Measurements from ENCODE around the gene SLA2. TPM values are rescaled to one million over a fixed set of nuclear protein-coding genes. Genes with fewer than 3 reads are reported as not detected.
"Not testable (repeated sequence)": the region's sequence is repeated elsewhere in the genome, so short reads cannot be mapped to it uniquely, and the experiment has no call there.

Gene SLA2
- total RNA-seq, 2 donors from 2014 or later: 0.89 to 1.3 TPM

DNA sequence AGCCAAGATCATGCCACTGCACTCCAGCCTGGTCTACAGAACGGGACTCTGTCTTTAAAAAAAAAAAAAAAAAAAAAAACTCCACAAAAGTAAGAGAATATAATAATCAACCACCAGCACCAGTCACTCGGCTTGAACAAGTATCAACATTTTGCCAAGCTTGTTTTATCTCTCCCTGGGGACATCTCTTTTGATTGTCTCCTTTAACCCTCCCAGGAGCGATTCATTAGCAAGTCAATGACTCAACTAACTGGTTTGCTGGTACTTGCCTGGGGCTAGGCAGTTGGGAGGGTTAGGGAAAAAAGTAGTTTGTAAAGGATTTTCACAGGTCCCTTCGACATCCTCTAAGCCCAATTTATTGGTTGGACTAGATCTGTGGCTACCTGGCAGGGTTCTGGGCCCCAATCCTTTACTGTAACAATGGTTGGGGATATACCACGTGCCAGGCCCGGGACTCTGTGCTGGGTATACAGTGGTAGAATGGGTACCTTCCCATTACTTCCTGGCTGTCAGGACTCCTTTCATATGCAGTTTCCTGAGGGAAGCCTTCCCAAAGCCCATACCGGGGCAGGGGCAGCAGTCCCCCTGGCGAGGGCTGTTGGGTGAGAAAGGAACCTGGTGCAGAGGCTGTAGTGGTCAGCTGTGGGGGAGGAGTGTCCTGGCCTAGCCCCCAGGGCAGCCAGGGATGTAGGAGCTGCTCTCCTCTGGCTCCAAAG lies 60.4 kb downstream of the SLA2 start:
- no peak for DNase-seq
- no peak for ATAC-seq
- intact Hi-C loops (cut with DNase I, micrococcal nuclease): no loop called here

DNA sequence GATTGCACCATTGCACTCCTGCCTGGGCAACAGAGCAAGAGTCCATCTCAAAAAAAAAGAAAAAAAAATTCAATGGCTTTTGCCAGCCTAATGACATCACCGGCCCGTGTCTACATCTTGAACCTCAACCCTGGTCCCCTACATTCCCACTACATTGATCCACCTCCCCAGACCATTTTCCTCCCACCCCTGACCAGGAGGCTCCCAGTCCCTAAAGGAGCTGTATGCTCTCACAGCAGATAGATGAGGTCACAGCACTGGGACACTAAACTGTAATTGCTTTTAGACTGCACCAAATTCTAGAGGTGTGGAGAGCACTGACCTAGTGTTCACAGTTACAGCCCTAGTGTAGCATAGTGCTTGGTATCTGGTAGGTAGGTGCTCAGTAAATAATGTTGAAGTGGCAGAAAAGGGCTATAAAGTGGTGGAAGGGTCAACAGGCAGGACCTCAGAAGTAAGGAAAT lies 61.9 kb downstream of the SLA2 start:
- ATAC-seq (no peak), DNase-seq (no peak)
- intact Hi-C loops (cut with DNase I, micrococcal nuclease): no loop called here

- ATAC-seq: no peak
- intact Hi-C loops (cut with DNase I, micrococcal nuclease): no loop called here
- no peak for DNase-seq
These were observed 63.2 kb downstream of the SLA2 start for GRCh38 chr20:36582821-36583220.

DNA sequence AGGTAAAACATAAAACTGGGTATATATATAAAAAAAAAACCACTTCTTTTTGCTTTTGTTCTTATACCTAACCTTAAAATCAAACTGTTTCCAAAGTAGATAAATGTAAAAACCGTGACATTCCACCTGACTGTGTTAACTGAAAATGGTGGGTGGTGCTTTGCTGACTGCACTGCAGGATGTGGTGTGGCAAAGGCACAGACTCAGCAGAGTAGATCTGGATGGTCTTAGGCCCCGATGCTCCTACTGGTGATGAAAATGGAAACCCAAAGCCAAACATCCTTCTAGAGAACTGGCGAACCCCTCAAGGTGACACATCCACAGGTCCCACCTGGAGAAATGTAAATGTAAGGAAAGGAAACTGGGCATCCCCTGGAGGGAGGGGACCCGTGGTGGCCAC lies 63.7 kb downstream of the SLA2 start:
- DNase-seq: no peak
- intact Hi-C loops (cut with DNase I, micrococcal nuclease): no loop called here
- ATAC-seq: no peak

GRCh38 chr20:36579996-36580545 lies 65.9 kb downstream of the SLA2 start:
- intact Hi-C loops (cut with DNase I, micrococcal nuclease): no loop called here
- DNase-seq (no peak), ATAC-seq (no peak)

GRCh38 chr20:36578356-36579041 lies 67.5 kb downstream of the SLA2 start:
- ATAC-seq: no peak
- no peak for DNase-seq
- intact Hi-C loops (cut with DNase I, micrococcal nuclease): no loop called here

DNA sequence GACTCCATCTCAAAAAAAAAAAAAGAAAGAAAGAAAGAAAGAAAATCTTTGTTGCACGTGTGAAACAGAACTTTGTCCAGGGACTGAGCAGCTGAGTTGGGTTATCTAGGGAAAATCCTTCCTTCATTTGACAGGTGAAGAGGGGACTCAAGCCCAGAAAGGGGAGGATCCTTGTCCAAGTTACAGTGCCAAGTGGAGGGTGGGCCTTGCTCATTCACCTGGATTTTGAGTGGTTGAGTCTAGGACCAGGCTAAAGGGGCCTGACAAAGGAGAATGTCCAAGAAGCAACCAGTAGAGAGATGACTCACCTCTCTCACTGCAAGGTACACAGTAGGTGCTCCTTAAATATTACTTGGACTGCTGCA lies 69.9 kb downstream of the SLA2 start:
- ATAC-seq (no peak), DNase-seq (no peak)
- intact Hi-C loops (cut with DNase I, micrococcal nuclease): no loop called here

DNA sequence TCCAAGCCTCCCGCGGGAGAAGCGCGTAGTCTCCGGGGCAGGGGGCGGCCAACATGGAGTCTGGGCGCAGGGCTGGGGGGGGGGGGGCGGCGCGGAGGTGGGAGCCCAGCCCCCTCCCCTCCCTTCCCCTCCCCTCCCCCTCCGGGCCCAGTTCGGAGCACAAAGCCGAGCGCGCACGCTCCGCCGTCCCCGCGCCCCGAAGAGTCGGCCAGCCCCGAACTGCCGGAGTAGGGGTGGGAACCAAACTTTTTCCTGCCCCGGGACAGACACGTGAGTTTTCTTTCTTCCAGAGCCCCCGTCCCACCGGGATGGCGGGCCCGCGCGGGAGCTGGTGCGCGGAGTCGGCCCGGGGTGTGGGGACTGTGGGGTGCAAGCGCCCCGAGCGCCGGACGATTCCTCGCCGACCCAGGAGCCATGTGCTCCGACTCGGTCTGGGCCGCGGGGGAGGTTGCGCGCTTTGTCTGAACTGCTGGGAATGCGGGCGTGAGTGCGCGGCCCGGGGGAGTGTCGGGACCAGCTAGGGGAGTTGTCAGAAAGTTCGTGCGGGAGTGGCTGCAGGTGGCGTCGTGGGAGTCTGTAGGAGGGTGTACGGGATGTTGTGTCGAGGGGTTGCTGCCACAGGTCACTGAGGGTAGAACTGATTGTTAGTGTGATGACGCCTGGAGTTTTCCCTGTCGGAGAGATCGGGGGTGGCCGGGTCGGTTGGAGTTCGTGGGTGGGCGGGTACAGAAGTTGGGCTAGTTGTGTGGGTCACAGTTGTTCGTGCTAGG lies 71.4 kb downstream of the SLA2 start:
- DNase-seq (peak; percentile 53 to 61), ATAC-seq (peak; percentile 60)
- intact Hi-C loops (cut with DNase I, micrococcal nuclease): no loop called here

DNA sequence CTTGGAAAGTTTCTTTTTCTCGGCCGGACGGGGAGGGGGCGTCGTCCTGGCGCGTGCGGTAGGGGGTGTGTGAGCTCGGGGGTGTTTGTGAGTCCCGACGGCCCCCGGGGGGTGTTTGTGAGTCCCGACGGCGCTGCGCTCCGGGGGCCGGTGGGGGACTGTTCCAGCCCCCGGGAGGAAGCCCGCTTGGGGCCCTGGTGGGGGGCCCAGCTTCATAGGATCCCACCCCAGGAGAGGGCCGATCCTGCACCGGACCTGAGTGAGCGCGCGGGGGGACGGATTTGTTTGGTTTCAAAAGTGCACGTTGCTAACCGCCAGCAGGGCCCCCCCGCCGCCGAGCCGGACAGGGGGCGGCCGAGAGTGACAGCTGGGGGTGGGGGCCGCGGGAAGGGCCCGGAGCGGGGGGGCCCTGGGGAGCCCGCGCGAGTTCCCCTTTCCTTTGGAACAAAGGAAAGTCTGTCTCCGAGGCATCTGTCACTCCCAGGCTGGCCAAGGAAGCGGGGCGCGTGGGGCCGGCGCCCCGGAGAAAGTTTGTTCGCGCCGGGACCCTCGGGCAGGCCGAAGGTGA lies 72.1 kb downstream of the SLA2 start:
- ATAC-seq: peak; percentile 42
- DNase-seq: peak; percentile 31 to 63
- intact Hi-C loops (cut with DNase I, micrococcal nuclease): no loop called here

GRCh38 chr20:36573103-36573797 lies 72.7 kb downstream of the SLA2 start, which contains the start of gene TGIF2:
Gene TGIF2 (plus strand): TSS chr20:36573597. CDS start chr20:36578775, 5,178 bp downstream.
- peak; percentile 83 for DNase-seq
- intact Hi-C loops (cut with DNase I, micrococcal nuclease): no loop called here
- ATAC-seq: peak; percentile 71

GRCh38 chr20:36572701-36573102 lies 73.3 kb downstream of the SLA2 start:
- ATAC-seq (peak; percentile 15), DNase-seq (peak in 1 of 2 donors; percentile 30)
- intact Hi-C loops (cut with DNase I, micrococcal nuclease): no loop called here

GRCh38 chr20:36571564-36572504 lies 74.2 kb downstream of the SLA2 start:
- ATAC-seq (no peak), DNase-seq (no peak)
- intact Hi-C loops (cut with DNase I, micrococcal nuclease): no loop called here

- DNase-seq: no peak
- intact Hi-C loops (cut with DNase I, micrococcal nuclease): no loop called here
- ATAC-seq: no peak
These were observed 76.1 kb downstream of the SLA2 start for GRCh38 chr20:36569847-36570429.

DNA sequence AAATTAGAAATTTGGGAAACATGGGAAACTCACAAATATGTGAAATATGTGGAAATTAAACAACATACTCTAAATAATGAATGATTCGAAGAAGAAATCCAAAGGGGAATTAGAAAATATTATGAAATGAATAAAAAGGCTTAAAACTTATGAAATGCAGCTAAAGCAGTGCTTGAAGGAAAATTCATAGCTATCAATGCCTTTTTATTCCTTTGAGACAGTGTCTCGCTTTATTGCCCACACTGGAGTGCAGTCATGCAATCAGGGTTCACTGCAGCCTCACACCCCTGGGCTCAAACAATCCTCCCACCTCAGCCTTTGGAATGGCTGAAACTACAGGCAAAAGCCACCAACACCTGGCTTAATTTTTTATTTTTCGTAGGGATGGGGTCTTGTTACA lies 80.5 kb downstream of the SLA2 start:
- ATAC-seq (no peak), DNase-seq (no peak)
- intact Hi-C loops (cut with DNase I, micrococcal nuclease): no loop called here

DNA sequence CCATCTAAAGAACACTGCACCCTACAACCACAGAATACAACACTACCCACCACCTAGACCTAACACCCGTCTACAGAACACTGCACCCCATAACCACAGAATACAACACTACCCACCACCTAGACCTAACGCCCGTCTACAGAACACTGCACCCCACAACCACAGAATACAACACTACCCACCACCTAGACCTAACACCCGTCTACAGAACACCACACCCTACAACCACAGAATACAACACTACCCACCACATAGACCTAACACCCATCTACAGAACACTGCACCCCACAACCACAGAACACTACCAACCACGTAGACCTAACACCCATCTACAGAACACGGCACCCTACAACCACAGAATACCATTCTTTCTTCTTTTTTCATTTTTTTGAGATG lies 81.3 kb downstream of the SLA2 start:
- DNase-seq; intact Hi-C loops (cut with DNase I, micrococcal nuclease); ATAC-seq: not testable (repeated sequence)

- DNase-seq; intact Hi-C loops (cut with DNase I, micrococcal nuclease); ATAC-seq: not testable (repeated sequence)
These were observed 81.8 kb downstream of the SLA2 start for GRCh38 chr20:36564078-36564725.

DNA sequence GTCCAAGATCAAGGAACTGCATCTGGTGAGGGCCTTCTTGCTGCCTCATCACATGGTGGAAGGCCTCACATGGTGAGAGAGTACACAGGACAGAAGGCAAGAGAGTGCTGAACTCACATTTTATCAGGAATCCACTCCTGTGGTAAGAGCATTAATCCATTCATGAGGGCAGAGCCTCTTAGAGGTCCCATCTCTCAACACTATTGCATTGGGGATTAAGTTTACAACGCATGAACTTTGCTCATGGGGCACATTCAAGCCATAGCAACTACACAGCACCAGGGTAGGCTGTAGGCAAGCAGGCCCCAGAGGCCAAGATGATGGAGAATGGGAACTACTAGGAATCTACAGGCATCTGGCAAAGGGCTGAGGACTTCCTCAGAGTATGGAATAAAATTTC lies 82.6 kb downstream of the SLA2 start:
- ATAC-seq (no peak), DNase-seq (no peak)
- intact Hi-C loops (cut with DNase I, micrococcal nuclease): no loop called here

Measured in left colon (tissue), 2 donors.